ENCODE results near the gene MEA1.

DNA sequence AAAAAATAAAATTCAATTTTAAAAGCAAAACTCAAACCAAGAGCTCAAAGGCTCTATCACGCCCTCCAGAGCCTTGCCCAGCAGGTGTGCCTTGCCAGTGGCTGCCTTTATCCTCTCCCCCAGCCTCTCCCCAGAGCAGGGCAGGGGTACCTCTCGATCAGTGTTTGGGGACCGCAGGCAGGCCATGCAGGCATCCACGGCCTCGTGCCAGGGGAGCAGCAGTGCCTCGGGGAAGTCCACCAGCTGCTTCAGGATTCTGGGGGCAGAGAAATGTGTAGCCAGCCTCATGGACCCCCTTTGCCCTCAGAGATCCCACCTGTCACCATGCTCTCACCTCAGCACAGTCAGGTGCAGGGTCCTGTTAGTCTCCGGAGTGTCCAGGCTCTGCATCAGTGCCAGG is 34.3 kb upstream of the MEA1 start:
- TF ChIP-seq, protein P1, sequence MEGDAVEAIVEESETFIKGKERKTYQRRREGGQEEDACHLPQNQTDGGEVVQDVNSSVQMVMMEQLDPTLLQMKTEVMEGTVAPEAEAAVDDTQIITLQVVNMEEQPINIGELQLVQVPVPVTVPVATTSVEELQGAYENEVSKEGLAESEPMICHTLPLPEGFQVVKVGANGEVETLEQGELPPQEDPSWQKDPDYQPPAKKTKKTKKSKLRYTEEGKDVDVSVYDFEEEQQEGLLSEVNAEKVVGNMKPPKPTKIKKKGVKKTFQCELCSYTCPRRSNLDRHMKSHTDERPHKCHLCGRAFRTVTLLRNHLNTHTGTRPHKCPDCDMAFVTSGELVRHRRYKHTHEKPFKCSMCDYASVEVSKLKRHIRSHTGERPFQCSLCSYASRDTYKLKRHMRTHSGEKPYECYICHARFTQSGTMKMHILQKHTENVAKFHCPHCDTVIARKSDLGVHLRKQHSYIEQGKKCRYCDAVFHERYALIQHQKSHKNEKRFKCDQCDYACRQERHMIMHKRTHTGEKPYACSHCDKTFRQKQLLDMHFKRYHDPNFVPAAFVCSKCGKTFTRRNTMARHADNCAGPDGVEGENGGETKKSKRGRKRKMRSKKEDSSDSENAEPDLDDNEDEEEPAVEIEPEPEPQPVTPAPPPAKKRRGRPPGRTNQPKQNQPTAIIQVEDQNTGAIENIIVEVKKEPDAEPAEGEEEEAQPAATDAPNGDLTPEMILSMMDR (IDR thresholded peaks at IDR 0.05; ENCODE audit: insufficient read depth, low read depth, low read length), result no peak
- TF ChIP-seq EZH2 (IDR thresholded peaks at IDR 0.05; ENCODE audit: insufficient read depth, low read length), result no peak

Measured in astrocyte (in vitro differentiated cells and primary cell).